Measurements from ENCODE around the gene PXYLP1. TPM values are rescaled to one million over a fixed set of nuclear protein-coding genes. Genes with fewer than 3 reads are reported as not detected.

PXYLP1 gene
- total and polyA plus RNA-seq, 7 donors = 2.4 to 12.2 (median 5.8) TPM

DNA sequence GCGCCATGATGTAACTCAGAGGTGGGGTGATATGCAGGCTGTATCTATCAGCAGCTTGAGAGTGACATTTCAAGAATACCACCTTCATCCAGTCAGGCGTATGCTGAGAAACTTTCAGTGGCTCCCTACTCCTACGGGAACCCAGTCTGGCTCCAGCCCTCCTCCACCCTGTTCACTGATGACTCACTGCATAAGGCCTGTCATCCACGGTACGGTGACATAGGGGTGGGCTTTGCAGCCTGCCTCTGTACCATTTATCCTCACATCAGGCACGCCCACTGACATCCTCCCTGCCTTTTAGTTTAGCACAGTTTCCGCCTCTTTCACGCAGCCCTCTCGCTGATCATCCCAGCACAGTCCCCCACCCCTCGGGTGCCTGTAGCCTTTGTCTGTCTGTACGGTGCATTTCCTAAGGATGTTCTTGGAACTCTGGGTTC is 11.7 kb downstream of the PXYLP1 start:
- no peaks in the 10 kb centered on the region for H3K27me3 ChIP-seq
- no peaks in the 10 kb centered on the region for H3K9me3 ChIP-seq
- no peaks in the 10 kb centered on the region for H3K36me3 ChIP-seq
- 72 to 88% methylated on average over 11 of the region's 11 CpGs for WGBS, 2 donors
- H3K27ac ChIP-seq = no peak overlapping the region
- H3K4me1 ChIP-seq = peaks cover 0 to 29% (median 20%) of the 10 kb centered on the region in 4 donors
- DNase-seq = no peak
- no peak overlapping the region for H3K4me3 ChIP-seq
- TF ChIP-seq, protein P1, sequence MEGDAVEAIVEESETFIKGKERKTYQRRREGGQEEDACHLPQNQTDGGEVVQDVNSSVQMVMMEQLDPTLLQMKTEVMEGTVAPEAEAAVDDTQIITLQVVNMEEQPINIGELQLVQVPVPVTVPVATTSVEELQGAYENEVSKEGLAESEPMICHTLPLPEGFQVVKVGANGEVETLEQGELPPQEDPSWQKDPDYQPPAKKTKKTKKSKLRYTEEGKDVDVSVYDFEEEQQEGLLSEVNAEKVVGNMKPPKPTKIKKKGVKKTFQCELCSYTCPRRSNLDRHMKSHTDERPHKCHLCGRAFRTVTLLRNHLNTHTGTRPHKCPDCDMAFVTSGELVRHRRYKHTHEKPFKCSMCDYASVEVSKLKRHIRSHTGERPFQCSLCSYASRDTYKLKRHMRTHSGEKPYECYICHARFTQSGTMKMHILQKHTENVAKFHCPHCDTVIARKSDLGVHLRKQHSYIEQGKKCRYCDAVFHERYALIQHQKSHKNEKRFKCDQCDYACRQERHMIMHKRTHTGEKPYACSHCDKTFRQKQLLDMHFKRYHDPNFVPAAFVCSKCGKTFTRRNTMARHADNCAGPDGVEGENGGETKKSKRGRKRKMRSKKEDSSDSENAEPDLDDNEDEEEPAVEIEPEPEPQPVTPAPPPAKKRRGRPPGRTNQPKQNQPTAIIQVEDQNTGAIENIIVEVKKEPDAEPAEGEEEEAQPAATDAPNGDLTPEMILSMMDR (IDR thresholded peaks at IDR 0.05) = no peak
- TF ChIP-seq EP300 (IDR thresholded peaks at IDR 0.05) = no peak
- no peak for TF ChIP-seq POLR2A (IDR thresholded peaks at IDR 0.05)
- intact Hi-C loops (cut with DNase I) = no loop called here

DNA sequence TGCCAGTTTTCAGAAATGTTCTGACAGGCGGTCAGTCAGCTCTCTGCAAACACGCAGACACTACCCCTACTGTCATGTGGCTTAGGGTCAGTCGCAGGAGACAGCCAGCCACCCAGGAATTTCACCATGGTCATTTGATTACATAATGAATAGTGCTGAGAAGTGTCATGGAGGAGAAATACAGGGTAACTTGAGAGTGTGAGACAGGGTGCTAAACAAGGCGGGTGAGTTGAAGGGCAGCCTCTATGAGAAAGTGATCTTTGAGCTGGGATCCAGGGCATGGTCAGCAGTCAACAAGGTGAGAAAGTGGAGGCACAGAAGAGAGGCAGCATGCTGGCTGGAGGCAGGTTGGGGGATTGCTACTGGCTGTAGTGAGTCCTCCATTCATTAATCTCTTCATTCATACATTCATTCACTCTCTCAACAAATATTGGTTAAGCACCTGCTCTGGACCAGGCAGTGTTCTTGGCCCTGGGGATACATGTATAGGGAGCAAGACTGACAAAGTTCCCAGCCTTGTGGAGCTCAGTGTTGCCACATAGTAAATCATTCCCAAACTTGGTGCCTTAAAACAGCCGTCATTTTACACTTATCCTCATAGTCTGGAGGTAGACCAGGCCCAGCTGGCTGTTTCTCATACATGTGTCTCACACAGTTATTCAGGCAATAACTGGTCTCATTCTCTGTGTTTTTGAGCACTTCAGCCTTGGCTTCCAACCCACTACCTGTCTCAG is 14.8 kb downstream of the PXYLP1 start:
- DNase-seq = no peak
- no peak overlapping the region for H3K4me3 ChIP-seq
- intact Hi-C loops (cut with DNase I) = no loop called here
- H3K36me3 ChIP-seq = no peaks in the 10 kb centered on the region
- H3K9me3 ChIP-seq = no peaks in the 10 kb centered on the region
- TF ChIP-seq EP300 (IDR thresholded peaks at IDR 0.05) = no peak
- TF ChIP-seq, protein P1 (IDR thresholded peaks at IDR 0.05) = no peak
- TF ChIP-seq POLR2AphosphoS5 (IDR thresholded peaks at IDR 0.05) = no peak
- TF ChIP-seq POLR2A (IDR thresholded peaks at IDR 0.05) = no peak
- no peak overlapping the region for H3K27ac ChIP-seq
- WGBS, 2 donors = 94 to 98% methylated on average over 5 of the region's 5 CpGs
- H3K4me1 ChIP-seq = peaks cover 0 to 23% (median 11%) of the 10 kb centered on the region in 4 donors
- H3K27me3 ChIP-seq = no peaks in the 10 kb centered on the region

DNA sequence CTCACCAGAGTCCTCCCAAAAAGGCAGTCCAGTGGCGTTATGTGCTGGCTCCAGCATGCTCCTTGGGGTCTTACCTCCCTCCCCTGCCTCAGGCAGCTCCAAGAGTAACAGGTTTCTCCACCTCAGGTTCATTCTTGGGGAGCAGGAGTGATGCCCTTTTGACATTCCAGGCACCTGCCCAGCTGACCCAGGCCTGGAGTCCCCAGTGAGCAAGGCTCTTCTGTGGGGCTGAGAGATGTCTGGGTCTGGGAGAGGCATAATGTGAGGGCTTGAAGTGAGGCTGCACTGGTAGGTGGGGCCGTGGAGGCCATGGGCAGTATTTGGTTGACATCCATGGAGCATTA is 15.3 kb downstream of the PXYLP1 start:
- no peak for DNase-seq
- H3K9me3 ChIP-seq = no peaks in the 10 kb centered on the region
- TF ChIP-seq POLR2A (IDR thresholded peaks at IDR 0.05) (no peak), POLR2AphosphoS5 (IDR thresholded peaks at IDR 0.05) (no peak), EP300 (IDR thresholded peaks at IDR 0.05) (no peak)
- TF ChIP-seq, protein P1 (IDR thresholded peaks at IDR 0.05) = no peak

DNA sequence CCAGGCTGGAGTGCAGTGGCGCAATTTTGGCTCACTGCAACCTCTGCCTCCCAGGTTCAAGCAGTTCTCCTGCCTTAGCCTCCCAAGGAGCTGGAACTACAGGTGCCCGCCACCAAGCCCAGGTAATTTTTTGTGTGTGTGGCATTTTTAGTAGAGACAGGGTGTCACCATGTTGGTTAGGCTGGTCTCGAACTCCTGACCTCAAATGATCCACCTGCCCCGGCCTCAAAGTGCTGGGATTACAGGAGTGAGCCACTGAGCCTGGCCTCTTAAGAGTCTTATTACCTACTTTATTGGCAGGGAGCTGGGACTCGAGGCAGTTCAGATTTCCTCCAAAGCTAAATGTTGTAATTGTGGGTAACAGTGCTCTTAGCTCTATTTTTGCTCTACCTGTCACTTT is 16.4 kb downstream of the PXYLP1 start:
- Histone ChIP-seq H3K27me3 (no peaks in the 10 kb centered on the region), H3K4me3 (no peak overlapping the region), H3K27ac (no peak overlapping the region), H3K4me1 (peaks cover 0 to 8% (median 0%) of the 10 kb centered on the region in 4 donors), H3K36me3 (no peaks in the 10 kb centered on the region), H3K9me3 (no peaks in the 10 kb centered on the region)
- WGBS, 2 donors = 94% methylated on average over 5 of the region's 5 CpGs
- DNase-seq = no peak
- TF ChIP-seq EP300 (IDR thresholded peaks at IDR 0.05) (no peak), POLR2A (IDR thresholded peaks at IDR 0.05) (no peak), POLR2AphosphoS5 (IDR thresholded peaks at IDR 0.05) (no peak)
- TF ChIP-seq, protein P1 (IDR thresholded peaks at IDR 0.05) = no peak
- intact Hi-C loops (cut with DNase I) = no loop called here

More for the DNA sequence above, 15.3 kb downstream of the PXYLP1 start:
- WGBS, 2 donors = 83 to 94% methylated on average over 2 of the region's 2 CpGs
- peaks cover 0 to 18% (median 5%) of the 10 kb centered on the region in 4 donors for H3K4me1 ChIP-seq
- no peak overlapping the region for H3K4me3 ChIP-seq
- intact Hi-C loops (cut with DNase I) = no loop called here
- H3K27ac ChIP-seq = no peak overlapping the region
- no peaks in the 10 kb centered on the region for H3K27me3 ChIP-seq
- H3K36me3 ChIP-seq = no peaks in the 10 kb centered on the region

DNA sequence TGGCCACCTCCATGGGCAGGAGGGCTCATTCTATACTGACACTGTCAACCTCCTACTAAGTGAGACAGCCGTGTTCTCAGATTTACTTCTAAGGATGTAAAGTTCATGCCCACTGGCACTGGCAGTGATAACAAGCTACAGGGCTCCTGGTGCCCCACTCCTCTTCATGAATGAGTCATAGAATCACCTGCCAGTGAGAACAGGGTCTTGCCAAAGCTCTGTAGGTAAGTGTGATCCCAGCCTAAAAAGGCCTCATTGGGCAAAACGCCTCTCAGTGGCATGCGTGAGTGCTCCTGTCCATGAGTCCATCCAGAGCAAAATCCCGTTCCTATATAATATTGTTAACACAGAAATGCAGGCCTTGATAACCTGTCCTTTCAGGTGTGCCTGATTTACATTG is 17.4 kb downstream of the PXYLP1 start:
- H3K9me3 ChIP-seq = no peaks in the 10 kb centered on the region
- no peak overlapping the region for H3K27ac ChIP-seq
- intact Hi-C loops (cut with DNase I) = no loop called here
- no peaks in the 10 kb centered on the region for H3K27me3 ChIP-seq
- no peak for DNase-seq
- 92 to 93% methylated on average over 4 of the region's 4 CpGs for WGBS, 2 donors
- TF ChIP-seq POLR2A (IDR thresholded peaks at IDR 0.05) = no peak
- no peak overlapping the region for H3K4me3 ChIP-seq
- peaks cover 0 to 8% (median 0%) of the 10 kb centered on the region in 4 donors for H3K4me1 ChIP-seq
- H3K36me3 ChIP-seq = no peaks in the 10 kb centered on the region

Data from sigmoid colon (tissue), 7 donors.